ENCODE measurements around the gene ATP13A2.

ATP13A2 gene

GRCh38 chr1:17052641-17053040 lies 40.9 kb upstream of the ATP13A2 start:
- no peak for TF ChIP-seq REST (IDR thresholded peaks at IDR 0.05; ENCODE audit: low read depth)
- TF ChIP-seq, protein P1, sequence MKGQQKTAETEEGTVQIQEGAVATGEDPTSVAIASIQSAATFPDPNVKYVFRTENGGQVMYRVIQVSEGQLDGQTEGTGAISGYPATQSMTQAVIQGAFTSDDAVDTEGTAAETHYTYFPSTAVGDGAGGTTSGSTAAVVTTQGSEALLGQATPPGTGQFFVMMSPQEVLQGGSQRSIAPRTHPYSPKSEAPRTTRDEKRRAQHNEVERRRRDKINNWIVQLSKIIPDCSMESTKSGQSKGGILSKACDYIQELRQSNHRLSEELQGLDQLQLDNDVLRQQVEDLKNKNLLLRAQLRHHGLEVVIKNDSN (IDR thresholded peaks at IDR 0.05), result no peak
- no peak for TF ChIP-seq CREB1 (IDR thresholded peaks at IDR 0.05; ENCODE audit: low read depth)
- no peak for TF ChIP-seq NFIC (IDR thresholded peaks at IDR 0.05)
- no peak for TF ChIP-seq YY1 (IDR thresholded peaks at IDR 0.05; ENCODE audit: low read depth)
- TF ChIP-seq EGR1 (IDR thresholded peaks at IDR 0.05), result no peak
- no peak for TF ChIP-seq MAX (IDR thresholded peaks at IDR 0.05)
- TF ChIP-seq CEBPB (IDR thresholded peaks at IDR 0.05), result no peak
- TF ChIP-seq TAF1 (IDR thresholded peaks at IDR 0.05; ENCODE audit: low read depth), result no peak

DNA sequence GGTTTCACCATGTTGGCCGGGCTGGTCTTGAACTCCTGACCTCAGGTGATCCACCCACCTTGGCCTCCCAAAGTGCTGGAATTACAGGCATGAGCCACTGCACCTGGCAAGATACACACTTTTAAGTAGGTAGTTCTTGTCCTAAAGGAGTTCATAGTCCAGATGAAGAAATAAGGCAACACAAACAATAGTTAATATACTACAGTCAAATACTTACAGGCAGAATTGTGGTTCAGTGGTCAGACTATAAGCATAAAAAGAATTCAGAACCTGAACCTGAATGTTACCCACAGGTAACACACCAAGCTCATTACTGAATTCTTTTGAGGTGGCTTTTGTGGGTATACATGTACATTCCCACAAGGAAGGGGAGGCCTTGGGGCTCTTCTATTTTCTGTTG lies 40.3 kb upstream of the ATP13A2 start:
- no peak for TF ChIP-seq EGR1 (IDR thresholded peaks at IDR 0.05)
- no peak for TF ChIP-seq CREB1 (IDR thresholded peaks at IDR 0.05; ENCODE audit: low read depth)
- no peak for TF ChIP-seq FOXM1 (IDR thresholded peaks at IDR 0.05; ENCODE audit: borderline replicate concordance, low read depth)
- no peak for TF ChIP-seq RAD21 (IDR thresholded peaks at IDR 0.05; ENCODE audit: low read depth)
- no peak for TF ChIP-seq TEAD4 (IDR thresholded peaks at IDR 0.05)
- no peak for TF ChIP-seq TCF12 (IDR thresholded peaks at IDR 0.05; ENCODE audit: low read depth)
- no peak for TF ChIP-seq ZBTB7A (IDR thresholded peaks at IDR 0.05; ENCODE audit: low read depth)
- TF ChIP-seq, protein P1 (IDR thresholded peaks at IDR 0.05), result no peak
- TF ChIP-seq NFIC (IDR thresholded peaks at IDR 0.05), result no peak
- TF ChIP-seq REST (IDR thresholded peaks at IDR 0.05; ENCODE audit: low read depth), result no peak
- TF ChIP-seq TAF1 (IDR thresholded peaks at IDR 0.05; ENCODE audit: low read depth), result no peak
- TF ChIP-seq YY1 (IDR thresholded peaks at IDR 0.05; ENCODE audit: low read depth), result no peak
- TF ChIP-seq EP300 (IDR thresholded peaks at IDR 0.05; ENCODE audit: borderline replicate concordance), result no peak
- no peak for TF ChIP-seq MAX (IDR thresholded peaks at IDR 0.05)

- no peak for TF ChIP-seq RAD21 (IDR thresholded peaks at IDR 0.05; ENCODE audit: low read depth)
- TF ChIP-seq CEBPB (IDR thresholded peaks at IDR 0.05), result no peak
- no peak for TF ChIP-seq YY1 (IDR thresholded peaks at IDR 0.05; ENCODE audit: low read depth)
- no peak for TF ChIP-seq TAF1 (IDR thresholded peaks at IDR 0.05; ENCODE audit: low read depth)
Observed at GRCh38 chr1:17047924-17048323, 36.2 kb upstream of the ATP13A2 start.

DNA sequence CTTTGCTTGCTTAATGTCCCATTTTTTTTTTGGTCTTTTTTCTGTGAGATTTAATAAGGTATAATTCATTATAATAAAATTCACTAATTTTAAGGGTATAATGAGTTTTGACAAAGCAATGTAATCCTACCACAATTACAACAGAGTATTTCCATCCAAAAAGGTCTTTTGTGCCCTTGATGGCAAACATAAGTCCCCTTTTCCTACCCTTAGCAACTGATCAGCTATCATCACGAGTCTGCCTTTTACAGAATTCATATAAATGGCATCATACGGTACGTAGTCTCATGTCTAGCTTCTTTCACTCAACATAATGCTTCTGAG lies 34.6 kb upstream of the ATP13A2 start:
- no peak for TF ChIP-seq RAD21 (IDR thresholded peaks at IDR 0.05; ENCODE audit: low read depth)
- no peak for TF ChIP-seq FOXM1 (IDR thresholded peaks at IDR 0.05; ENCODE audit: borderline replicate concordance, low read depth)
- TF ChIP-seq TAF1 (IDR thresholded peaks at IDR 0.05; ENCODE audit: low read depth), result no peak
- no peak for TF ChIP-seq MAX (IDR thresholded peaks at IDR 0.05)
- TF ChIP-seq TEAD4 (IDR thresholded peaks at IDR 0.05), result no peak
- no peak for TF ChIP-seq ZBTB7A (IDR thresholded peaks at IDR 0.05; ENCODE audit: low read depth)
- TF ChIP-seq EP300 (IDR thresholded peaks at IDR 0.05; ENCODE audit: borderline replicate concordance), result no peak
- TF ChIP-seq EGR1 (IDR thresholded peaks at IDR 0.05), result no peak
- no peak for TF ChIP-seq TCF12 (IDR thresholded peaks at IDR 0.05; ENCODE audit: low read depth)
- TF ChIP-seq CEBPB (IDR thresholded peaks at IDR 0.05), result no peak
- TF ChIP-seq, protein P1 (IDR thresholded peaks at IDR 0.05), result no peak
- TF ChIP-seq YY1 (IDR thresholded peaks at IDR 0.05; ENCODE audit: low read depth), result no peak
- no peak for TF ChIP-seq CREB1 (IDR thresholded peaks at IDR 0.05; ENCODE audit: low read depth)
- TF ChIP-seq NFIC (IDR thresholded peaks at IDR 0.05), result no peak
- no peak for TF ChIP-seq REST (IDR thresholded peaks at IDR 0.05; ENCODE audit: low read depth)
